Measurements from ENCODE around the gene MGRN1. TPM values are rescaled to one million over a fixed set of nuclear protein-coding genes. Genes with fewer than 3 reads are reported as not detected.

MGRN1 gene
- total RNA-seq, 2 experiments from 2014 or later, result 72.7 to 73.2 TPM

- ChIA-PET CTCF (interaction anchor here (1.0 to 4.5 kb wide), 7 partner anchors 10 to 362 kb away, joined by 3 to 50 read pairs (median 6); partner anchors contain the start of genes ANKS3, DNAAF8, HMOX2 and MGRN1), POLR2A (interaction anchor here (1.9 kb wide), 1 partner anchor 9 kb away, joined by 18 read pairs; the partner anchor contains the start of gene MGRN1)
- no peaks in the 10 kb centered on the region for H3K27me3 Mint-ChIP-seq
- H3K9me3 Mint-ChIP-seq, result no peaks in the 10 kb centered on the region
- H3K4me3 Mint-ChIP-seq, result peak overlapping the region; percentile 86
- peaks cover 23% of the 10 kb centered on the region for H3K4me1 Mint-ChIP-seq (ENCODE audit: low read depth)
- peak overlapping the region; percentile 93 for H3K27ac Mint-ChIP-seq
- no peaks in the 10 kb centered on the region for H3K36me3 Mint-ChIP-seq
- intact Hi-C loops (cut with micrococcal nuclease), result loop anchor here (1.0 to 10.0 kb wide), 8 partner anchors 9 to 482 kb away; partner anchors contain the start of genes CDIP1, CORO7, EEF2KMT and HMOX2
- peak; percentile 20 for DNase-seq
Observed at GRCh38 chr16:4615384-4616046, 9.1 kb upstream of the MGRN1 start.

- Mint-ChIP-seq H3K36me3 (no peaks in the 10 kb centered on the region), H3K9me3 (no peaks in the 10 kb centered on the region), H3K27me3 (no peaks in the 10 kb centered on the region), H3K4me3 (peak overlapping the region; percentile 88), H3K27ac (peak overlapping the region; percentile 95), H3K4me1 (ENCODE audit: low read depth) (peaks cover 23% of the 10 kb centered on the region)
- intact Hi-C loops (cut with micrococcal nuclease), result loop anchor here (1.0 to 10.0 kb wide), 8 partner anchors 8 to 481 kb away; partner anchors contain the start of genes CDIP1, CORO7, EEF2KMT and HMOX2
- ChIA-PET CTCF (interaction anchor here (0.9 to 4.5 kb wide), 12 partner anchors 9 to 362 kb away, joined by 3 to 50 read pairs (median 4); partner anchors contain the start of genes ANKS3, DNAAF8, HMOX2 and MGRN1), POLR2A (interaction anchor here (1.6 to 1.9 kb wide), 2 partner anchors 9 to 78 kb away, joined by 4 to 18 read pairs; partner anchors contain the start of genes CDIP1 and MGRN1)
- DNase-seq, result peak; percentile 100
Observed at GRCh38 chr16:4616047-4616811, 8.4 kb upstream of the MGRN1 start.

- H3K27ac Mint-ChIP-seq, result no peak overlapping the region
- ChIA-PET CTCF (interaction anchor here (1.4 kb wide), 1 partner anchor 32 kb away, joined by 4 read pairs; no protein-coding TSS in a partner anchor), POLR2A (no interaction called here)
- H3K4me1 Mint-ChIP-seq (ENCODE audit: low read depth), result peaks cover 22% of the 10 kb centered on the region
- no peak for DNase-seq
- no peaks in the 10 kb centered on the region for H3K36me3 Mint-ChIP-seq
- intact Hi-C loops (cut with micrococcal nuclease), result loop anchor here (2.0 to 10.0 kb wide), 6 partner anchors 59 to 479 kb away; partner anchors contain the start of genes CDIP1, CORO7 and EEF2KMT
- H3K9me3 Mint-ChIP-seq, result no peaks in the 10 kb centered on the region
- no peaks in the 10 kb centered on the region for H3K27me3 Mint-ChIP-seq
- no peak overlapping the region for H3K4me3 Mint-ChIP-seq
Observed at GRCh38 chr16:4617880-4618279, 6.7 kb upstream of the MGRN1 start.

GRCh38 chr16:4618645-4619418, 5.8 kb upstream of the MGRN1 start:
- CTCF ChIA-PET, result interaction anchor here (1.4 kb wide), 1 partner anchor 31 kb away, joined by 4 read pairs; no protein-coding TSS in a partner anchor
- no peak overlapping the region for H3K27ac Mint-ChIP-seq
- no peak overlapping the region for H3K4me3 Mint-ChIP-seq
- intact Hi-C loops (cut with micrococcal nuclease), result loop anchor here (5.0 to 10.0 kb wide), 3 partner anchors 58 to 478 kb away; partner anchors contain the start of gene EEF2KMT
- POLR2A ChIA-PET, result no interaction called here
- no peaks in the 10 kb centered on the region for H3K9me3 Mint-ChIP-seq
- H3K4me1 Mint-ChIP-seq (ENCODE audit: low read depth), result peaks cover 18% of the 10 kb centered on the region
- H3K27me3 Mint-ChIP-seq, result no peaks in the 10 kb centered on the region
- no peaks in the 10 kb centered on the region for H3K36me3 Mint-ChIP-seq
- no peak for DNase-seq

DNA sequence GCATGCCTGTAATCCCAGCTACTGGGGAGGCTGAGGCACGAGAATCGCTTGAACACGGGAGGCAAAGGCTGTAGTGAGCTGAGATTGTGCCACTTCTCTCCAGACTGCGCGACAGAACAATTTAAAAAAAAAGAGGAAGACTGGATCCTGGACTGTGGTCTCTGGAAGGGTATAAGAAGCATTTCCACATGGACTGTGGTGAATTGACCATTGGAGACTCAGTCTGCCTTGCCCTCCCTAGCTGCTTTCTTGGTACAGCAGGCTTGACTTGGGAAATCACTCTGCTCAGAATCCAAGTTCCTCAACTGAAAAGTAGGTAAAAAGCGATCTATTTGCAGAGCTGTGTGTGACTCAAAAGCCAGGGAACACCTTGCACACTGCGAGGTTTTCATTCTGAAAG, 1.0 kb upstream of the MGRN1 start:
- no peak for DNase-seq
- Mint-ChIP-seq H3K27me3 (no peaks in the 10 kb centered on the region), H3K9me3 (no peaks in the 10 kb centered on the region), H3K27ac (peak overlapping the region; percentile 98), H3K4me3 (peak overlapping the region; percentile 82), H3K4me1 (ENCODE audit: low read depth) (peaks cover 28% of the 10 kb centered on the region), H3K36me3 (peaks cover 4% of the 10 kb centered on the region)
- ChIA-PET POLR2A (interaction anchor here (0.7 to 2.5 kb wide), 3 partner anchors 7 to 199 kb away, joined by 3 to 18 read pairs (median 5); no protein-coding TSS in a partner anchor), CTCF (interaction anchor here (0.7 to 4.2 kb wide), 22 partner anchors 8 to 148 kb away, joined by 3 to 50 read pairs (median 4); partner anchors contain the start of genes ANKS3, DNAAF8, HMOX2 and NMRAL1)
- intact Hi-C loops (cut with micrococcal nuclease), result no loop called here

- POLR2A ChIA-PET, result interaction anchor here (0.7 to 2.5 kb wide), 3 partner anchors 9 to 86 kb away, joined by 3 to 18 read pairs (median 5); partner anchors contain the start of gene CDIP1
- H3K9me3 Mint-ChIP-seq, result no peaks in the 10 kb centered on the region
- CTCF ChIA-PET, result interaction anchor here (0.6 to 4.2 kb wide), 22 partner anchors 8 to 170 kb away, joined by 3 to 50 read pairs (median 4); partner anchors contain the start of genes ANKS3, DNAAF8, HMOX2 and NMRAL1
- H3K36me3 Mint-ChIP-seq, result peaks cover 7% of the 10 kb centered on the region
- peak overlapping the region; percentile 99 for H3K4me3 Mint-ChIP-seq
- H3K27ac Mint-ChIP-seq, result peak overlapping the region; percentile 95
- intact Hi-C loops (cut with micrococcal nuclease), result loop anchor here (1.0 to 2.0 kb wide), 4 partner anchors 9 to 210 kb away; partner anchors contain the start of genes NUDT16L1 and ZNF500
- no peaks in the 10 kb centered on the region for H3K27me3 Mint-ChIP-seq
- peak; percentile 88 for DNase-seq
- H3K4me1 Mint-ChIP-seq (ENCODE audit: low read depth), result peaks cover 29% of the 10 kb centered on the region
Observed at GRCh38 chr16:4624827-4625559, 367 bp downstream of the MGRN1 start.

GRCh38 chr16:4625560-4626159, 1.0 kb downstream of the MGRN1 start:
- Mint-ChIP-seq H3K4me3 (peak overlapping the region; percentile 99), H3K36me3 (peaks cover 7% of the 10 kb centered on the region), H3K27me3 (no peaks in the 10 kb centered on the region), H3K27ac (peak overlapping the region; percentile 95), H3K9me3 (no peaks in the 10 kb centered on the region), H3K4me1 (ENCODE audit: low read depth) (peaks cover 29% of the 10 kb centered on the region)
- CTCF ChIA-PET, result interaction anchor here (1.2 to 4.2 kb wide), 5 partner anchors 10 to 118 kb away, joined by 3 to 50 read pairs (median 24); partner anchors contain the start of genes ANKS3, DNAAF8 and UBALD1
- intact Hi-C loops (cut with micrococcal nuclease), result loop anchor here (2.0 kb wide), 2 partner anchors 141 to 211 kb away; partner anchors contain the start of gene ZNF500
- no peak for DNase-seq
- POLR2A ChIA-PET, result interaction anchor here (2.5 kb wide), 1 partner anchor 9 kb away, joined by 18 read pairs; no protein-coding TSS in a partner anchor

DNA sequence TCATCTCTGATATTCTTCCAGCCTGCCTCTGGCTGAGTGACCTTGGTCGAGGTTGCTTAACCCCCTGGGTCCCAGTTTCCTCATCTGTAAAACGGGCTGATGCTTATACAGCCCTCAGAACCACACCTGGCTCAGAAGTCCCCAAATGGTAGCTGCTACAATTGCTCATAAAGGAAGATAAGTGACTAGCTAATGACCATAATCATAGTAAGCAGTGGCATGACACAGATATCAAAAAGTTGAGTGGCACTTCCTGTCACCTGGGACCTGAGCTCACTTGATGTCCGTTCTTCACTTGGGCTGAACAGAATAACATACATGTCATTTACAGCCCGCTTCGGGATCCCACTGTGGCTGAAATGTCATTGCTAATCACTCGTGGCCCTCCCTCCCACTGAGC, 1.8 kb downstream of the MGRN1 start:
- Mint-ChIP-seq H3K27me3 (no peaks in the 10 kb centered on the region), H3K9me3 (peaks cover 5% of the 10 kb centered on the region), H3K4me3 (peak overlapping the region; percentile 99), H3K27ac (peak overlapping the region; percentile 95), H3K36me3 (peaks cover 12% of the 10 kb centered on the region), H3K4me1 (ENCODE audit: low read depth) (peaks cover 33% of the 10 kb centered on the region)
- intact Hi-C loops (cut with micrococcal nuclease), result no loop called here
- ChIA-PET CTCF (interaction anchor here (4.2 kb wide), 2 partner anchors 11 to 24 kb away, joined by 32 to 50 read pairs; partner anchors contain the start of gene UBALD1), POLR2A (no interaction called here)
- no peak for DNase-seq

DNA sequence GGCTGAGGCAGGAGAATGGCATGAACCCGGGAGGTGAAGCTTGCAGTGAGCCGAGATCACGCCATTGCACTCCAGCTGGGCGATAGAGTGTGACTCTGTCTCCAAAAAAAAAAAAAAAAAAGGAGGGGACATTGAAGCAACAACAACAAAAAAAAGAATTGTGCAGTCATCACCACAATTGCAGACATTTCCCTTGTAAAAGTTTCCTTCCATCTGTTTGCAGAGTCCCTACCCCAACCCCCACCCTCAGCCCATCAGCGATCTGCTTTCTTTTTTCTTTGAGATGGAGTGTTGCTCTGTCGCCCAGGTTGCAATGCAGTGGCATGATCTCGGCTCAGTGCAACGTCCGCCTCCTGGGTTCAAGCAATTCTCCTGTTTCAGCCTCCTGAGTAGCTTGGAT, 3.7 kb downstream of the MGRN1 start:
- H3K9me3 Mint-ChIP-seq, result peaks cover 9% of the 10 kb centered on the region
- no peak for DNase-seq
- H3K4me1 Mint-ChIP-seq (ENCODE audit: low read depth), result peaks cover 33% of the 10 kb centered on the region
- no peaks in the 10 kb centered on the region for H3K27me3 Mint-ChIP-seq
- peaks cover 16% of the 10 kb centered on the region for H3K36me3 Mint-ChIP-seq
- no peak overlapping the region for H3K4me3 Mint-ChIP-seq
- ChIA-PET POLR2A (no interaction called here), CTCF (no interaction called here)
- peak overlapping the region; percentile 8 for H3K27ac Mint-ChIP-seq
- intact Hi-C loops (cut with micrococcal nuclease), result no loop called here

DNA sequence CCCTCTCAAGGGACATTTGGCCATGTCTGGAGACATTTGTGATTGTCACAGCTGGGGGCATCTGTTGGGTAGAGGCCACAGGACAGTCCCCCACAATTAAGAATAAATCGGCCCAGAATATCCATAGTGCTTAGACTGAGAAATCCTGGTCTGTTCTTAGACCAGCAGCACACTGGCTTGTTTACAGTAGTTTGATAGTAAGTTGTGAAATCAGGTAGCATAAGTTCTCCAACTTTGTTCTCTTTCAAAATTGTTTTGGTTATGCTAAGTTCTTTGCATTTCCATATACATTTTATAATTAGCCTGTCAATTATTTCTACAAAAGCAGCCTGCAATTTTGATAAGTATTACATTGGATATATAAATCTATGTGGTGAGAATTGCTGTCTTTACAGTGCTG, 6.8 kb downstream of the MGRN1 start:
- intact Hi-C loops (cut with micrococcal nuclease), result no loop called here
- peaks cover 9% of the 10 kb centered on the region for H3K9me3 Mint-ChIP-seq
- H3K4me1 Mint-ChIP-seq (ENCODE audit: low read depth), result peaks cover 20% of the 10 kb centered on the region
- POLR2A ChIA-PET, result no interaction called here
- CTCF ChIA-PET, result interaction anchor here (2.0 kb wide), 1 partner anchor 18 kb away, joined by 6 read pairs; no protein-coding TSS in a partner anchor
- no peak overlapping the region for H3K27ac Mint-ChIP-seq
- DNase-seq, result no peak
- H3K27me3 Mint-ChIP-seq, result no peaks in the 10 kb centered on the region
- no peak overlapping the region for H3K4me3 Mint-ChIP-seq
- H3K36me3 Mint-ChIP-seq, result peaks cover 16% of the 10 kb centered on the region

Data from activated CD4-positive, alpha-beta memory T cell treated with anti-CD3 and anti-CD28 coated beads for 36 hours (primary cell).